Nephron progenitor cell (in vitro differentiated cells): ENCODE data around the gene URAD.

Source experiments
- DNase-seq: peaks from one replicate; pipeline ENCODE4 v3.0.0; 2021
- H3K27ac Mint-ChIP-seq: 2 replicates; pipeline ENCODE4 v1.8.0; 2021; ENCODE audit warnings: mild to moderate bottlenecking, moderate library complexity, mixed read lengths
- H3K27me3 Mint-ChIP-seq: 2 replicates; pipeline ENCODE4 v1.8.0; 2021; ENCODE audit warnings: mild to moderate bottlenecking, low read depth, mixed read lengths; ENCODE audit not compliant: poor library complexity
- H3K36me3 Mint-ChIP-seq: 2 replicates; pipeline ENCODE4 v1.8.0; 2021; ENCODE audit warnings: low read depth, mixed read lengths
- H3K4me1 Mint-ChIP-seq: 2 replicates; pipeline ENCODE4 v1.8.0; 2021; ENCODE audit warnings: mixed read lengths
- H3K4me3 Mint-ChIP-seq: 2 replicates; pipeline ENCODE4 v1.8.0; 2021; ENCODE audit warnings: mild to moderate bottlenecking, moderate library complexity, mixed read lengths
- H3K9me3 Mint-ChIP-seq: 2 replicates; pipeline ENCODE4 v1.8.0; 2021; ENCODE audit warnings: mild to moderate bottlenecking, moderate library complexity, mixed read lengths
- CTCF ChIP-seq: fragments of 200-600 bp; sonication (generic); IDR thresholded peaks from 2 replicates; pipeline ENCODE4 v1.5.0; 2021; ENCODE audit warnings: antibody characterized with exemption

The URAD gene

GRCh38 chr13:27967736-27968315 is 20.7 kb downstream of the URAD start:
- H3K27me3 Mint-ChIP-seq = peaks cover 8% of the 10 kb centered on the region
- no peaks in the 10 kb centered on the region for H3K36me3 Mint-ChIP-seq
- H3K4me1 Mint-ChIP-seq = peaks cover 82% of the 10 kb centered on the region
- peak; percentile 54 for DNase-seq
- H3K9me3 Mint-ChIP-seq = no peaks in the 10 kb centered on the region
- TF ChIP-seq CTCF = no peak
- H3K27ac Mint-ChIP-seq = peak overlapping the region; percentile 50
- peak overlapping the region; percentile 97 for H3K4me3 Mint-ChIP-seq

- no peaks in the 10 kb centered on the region for H3K36me3 Mint-ChIP-seq
- H3K27ac Mint-ChIP-seq = peak overlapping the region; percentile 50
- H3K27me3 Mint-ChIP-seq = peaks cover 8% of the 10 kb centered on the region
- DNase-seq = no peak
- no peaks in the 10 kb centered on the region for H3K9me3 Mint-ChIP-seq
- peak overlapping the region; percentile 97 for H3K4me3 Mint-ChIP-seq
- H3K4me1 Mint-ChIP-seq = peaks cover 82% of the 10 kb centered on the region
- TF ChIP-seq CTCF = no peak
Observed at GRCh38 chr13:27967203-27967735, 21.2 kb downstream of the URAD start.

- peak overlapping the region; percentile 97 for H3K4me3 Mint-ChIP-seq
- peaks cover 82% of the 10 kb centered on the region for H3K4me1 Mint-ChIP-seq
- no peak for TF ChIP-seq CTCF
- H3K36me3 Mint-ChIP-seq = no peaks in the 10 kb centered on the region
- peaks cover 8% of the 10 kb centered on the region for H3K27me3 Mint-ChIP-seq
- H3K27ac Mint-ChIP-seq = peak overlapping the region; percentile 50
- no peaks in the 10 kb centered on the region for H3K9me3 Mint-ChIP-seq
- DNase-seq = peak; percentile 56
Observed at GRCh38 chr13:27966641-27967202, 21.8 kb downstream of the URAD start.

- H3K4me3 Mint-ChIP-seq = peak overlapping the region; percentile 97
- H3K27me3 Mint-ChIP-seq = peaks cover 8% of the 10 kb centered on the region
- peaks cover 82% of the 10 kb centered on the region for H3K4me1 Mint-ChIP-seq
- DNase-seq = peak; percentile 59
- TF ChIP-seq CTCF = no peak
- H3K27ac Mint-ChIP-seq = peak overlapping the region; percentile 69
- no peaks in the 10 kb centered on the region for H3K9me3 Mint-ChIP-seq
- H3K36me3 Mint-ChIP-seq = no peaks in the 10 kb centered on the region
Observed at GRCh38 chr13:27965740-27966640, 22.5 kb downstream of the URAD start.

GRCh38 chr13:27965343-27965739 is 23.2 kb downstream of the URAD start:
- Mint-ChIP-seq H3K27ac (no peak overlapping the region), H3K4me1 (peaks cover 76% of the 10 kb centered on the region), H3K36me3 (no peaks in the 10 kb centered on the region), H3K27me3 (peaks cover 3% of the 10 kb centered on the region), H3K4me3 (peak overlapping the region; percentile 97), H3K9me3 (no peaks in the 10 kb centered on the region)
- TF ChIP-seq CTCF = no peak
- DNase-seq = peak; percentile 13
